ENCODE results near the gene CDC42BPB. TPM values are rescaled to one million over a fixed set of nuclear protein-coding genes. Genes with fewer than 3 reads are reported as not detected.

CDC42BPB gene
- total RNA-seq, 2 donors from 2014 or later, result 66.2 to 102 TPM

GRCh38 chr14:102900631-102901571, 156.4 kb downstream of the CDC42BPB start:
- 81 to 90% methylated on average over 37 to 39 of the region's 39 CpGs for WGBS, 2 donors
- TF ChIP-seq CTCF (IDR thresholded peaks at IDR 0.05) (no peak), POLR2A (IDR thresholded peaks at IDR 0.05) (no peak)
- H3K4me1 ChIP-seq, result no peaks in the 10 kb centered on the region
- H3K27ac ChIP-seq, result no peak overlapping the region
- no peaks in the 10 kb centered on the region for H3K9me3 ChIP-seq
- H3K4me3 ChIP-seq, result no peak overlapping the region
- DNase-seq (no peak), ATAC-seq (no peak)
- H3K27me3 ChIP-seq, result no peaks in the 10 kb centered on the region
- intact Hi-C loops (cut with DNase I), result no loop called here
- H3K36me3 ChIP-seq (replicated peaks in 1 of 2; ENCODE audit: insufficient read depth in 1 of 2, low read depth in 2 of 2), result peaks cover 0 to 7% of the 10 kb centered on the region in 2 donors

GRCh38 chr14:102899516-102899900, 157.8 kb downstream of the CDC42BPB start:
- intact Hi-C loops (cut with DNase I), result no loop called here
- no peak for DNase-seq
- no peak for ATAC-seq
- Histone ChIP-seq H3K27ac (no peak overlapping the region), H3K27me3 (no peaks in the 10 kb centered on the region), H3K36me3 (replicated peaks in 1 of 2; ENCODE audit: insufficient read depth in 1 of 2, low read depth in 2 of 2) (no peaks in the 10 kb centered on the region), H3K4me1 (no peaks in the 10 kb centered on the region), H3K4me3 (no peak overlapping the region), H3K9me3 (no peaks in the 10 kb centered on the region)
- no peak for TF ChIP-seq CTCF (IDR thresholded peaks at IDR 0.05)
- no peak for TF ChIP-seq POLR2A (IDR thresholded peaks at IDR 0.05)
- WGBS, 2 donors, result 94 to 96% methylated on average over 8 of the region's 8 CpGs

- TF ChIP-seq POLR2A (IDR thresholded peaks at IDR 0.05) (no peak), CTCF (IDR thresholded peaks at IDR 0.05) (no peak)
- Histone ChIP-seq H3K4me3 (no peak overlapping the region), H3K27ac (no peak overlapping the region), H3K9me3 (no peaks in the 10 kb centered on the region), H3K36me3 (replicated peaks in 1 of 2; ENCODE audit: insufficient read depth in 1 of 2, low read depth in 2 of 2) (no peaks in the 10 kb centered on the region), H3K4me1 (no peaks in the 10 kb centered on the region), H3K27me3 (no peaks in the 10 kb centered on the region)
- 83 to 85% methylated on average over 18 of the region's 18 CpGs for WGBS, 2 donors
- intact Hi-C loops (cut with DNase I), result no loop called here
- DNase-seq (no peak), ATAC-seq (no peak)
These were observed 158.4 kb downstream of the CDC42BPB start for GRCh38 chr14:102898776-102899515.

GRCh38 chr14:102898298-102898697, 159.1 kb downstream of the CDC42BPB start:
- no peak overlapping the region for H3K4me3 ChIP-seq
- no peak overlapping the region for H3K27ac ChIP-seq
- H3K27me3 ChIP-seq, result no peaks in the 10 kb centered on the region
- TF ChIP-seq CTCF (IDR thresholded peaks at IDR 0.05) (no peak), POLR2A (IDR thresholded peaks at IDR 0.05) (no peak)
- ATAC-seq, result no peak
- DNase-seq, result no peak
- no peaks in the 10 kb centered on the region for H3K9me3 ChIP-seq
- no peaks in the 10 kb centered on the region for H3K36me3 ChIP-seq (replicated peaks in 1 of 2; ENCODE audit: insufficient read depth in 1 of 2, low read depth in 2 of 2)
- 75 to 93% methylated on average over 6 of the region's 6 CpGs for WGBS, 2 donors
- intact Hi-C loops (cut with DNase I), result no loop called here
- no peaks in the 10 kb centered on the region for H3K4me1 ChIP-seq
